HepG2 (cell line): ENCODE results near the gene CSKMT. TPM values are rescaled to one million over a fixed set of nuclear protein-coding genes. Genes with fewer than 3 reads are reported as not detected.

ENCODE experiments used
- ATAC-seq: fragments of 200-7000 bp; cut with Tn5 transposase; 3 replicates; pipeline ENCODE4 v1.9.1; 2020; ENCODE audit warnings: mild to moderate bottlenecking, moderate library complexity
- BruUV-seq: library from RNA; stranded (reverse); fragments of 400-500 nt; replicated peaks from 2 replicates; lab custom pipeline; 2021; lab: Mats Ljungman, UMichigan
- CTCF ChIA-PET: fragments of 300-600 bp; formaldehyde crosslinking; extraction: SDS; loops from one replicate; lab custom pipeline; 2021; ENCODE audit warnings: low total read pairs, inconsistent platforms, low intra/inter-chr PET ratio; lab: Yijun Ruan, JAX
- POLR2A ChIA-PET: fragments of 350-600 bp; sonication (Branson Sonifier 250); formaldehyde crosslinking; loops from one replicate; lab custom pipeline; 2020; ENCODE audit warnings: antibody characterized with exemption, inconsistent platforms; lab: Yijun Ruan, JAX
- DNase-seq: peaks from one replicate; pipeline ENCODE4 v3.0.0-alpha.2; 2015; ENCODE audit warnings: low spot score
- FAIRE-seq: peaks from 3 replicates; lab custom pipeline; 2011; peaks lifted over from hg19 to GRCh38; lab: Jason Lieb, UNC
- H2AFZ ChIP-seq: one replicate; pipeline ENCODE4 v1.6.1; 2011; ENCODE audit warnings: low read length, inconsistent platforms
- H3K27ac ChIP-seq: fragments of 300-600 bp; 3 replicates; pipeline ENCODE4 v1.8.0; 2011; ENCODE audit warnings: mixed run types, mild to moderate bottlenecking, mixed read lengths, low read length, inconsistent platforms; ENCODE audit not compliant: insufficient read depth; ENCODE audit errors: extremely low read length
- H3K27me3 ChIP-seq, 2 experiments: fragments of 200-600 bp in 1 of 2; 2 replicates in 1 of 2; 3 replicates in 1 of 2; pipeline versions ENCODE4 v1.6.0 to v1.8.0; 2011; ENCODE audit warnings: low read length in 2 of 2, mild to moderate bottlenecking in 2 of 2, moderate library complexity in 2 of 2, inconsistent platforms in 1 of 2; ENCODE audit not compliant: insufficient read depth in 2 of 2, control insufficient read depth in 1 of 2
- H3K36me3 ChIP-seq, 2 experiments: fragments of 200-600 bp in 1 of 2; replicated peaks in 1 of 2; 2 replicates in 1 of 2; 3 replicates in 1 of 2; pipeline versions ENCODE4 v1.5.1 to v1.8.0; 2011; ENCODE audit warnings: low read length in 2 of 2, inconsistent platforms in 1 of 2; ENCODE audit not compliant: insufficient read depth in 2 of 2, control insufficient read depth in 1 of 2
- H3K4me1 ChIP-seq: 2 replicates; pipeline ENCODE4 v1.5.1; 2012; ENCODE audit warnings: low read length, inconsistent platforms; ENCODE audit not compliant: insufficient read depth
- H3K4me2 ChIP-seq: 2 replicates; pipeline ENCODE4 v1.6.0; 2011; ENCODE audit warnings: low read depth, low read length, inconsistent platforms
- H3K4me3 ChIP-seq, 3 experiments: fragments of 200-600 bp in 1 of 3; sonication (generic), shearing (Covaris generic) in 1 of 3; replicated peaks in 1 of 3; 2 replicates each; pipeline ENCODE4 v1.5.1; 2011 to 2016; ENCODE audit warnings: low read length in 3 of 3, inconsistent platforms in 2 of 3, low read depth in 2 of 3, mild to moderate bottlenecking in 2 of 3, control low read depth in 1 of 3, mixed read lengths in 1 of 3; ENCODE audit not compliant: insufficient read depth in 1 of 3
- H3K79me2 ChIP-seq: one replicate; pipeline ENCODE4 v1.6.1; 2011; ENCODE audit warnings: low read length, inconsistent platforms; ENCODE audit not compliant: insufficient read depth
- H3K9ac ChIP-seq: 2 replicates; pipeline ENCODE4 v1.6.0; 2011; ENCODE audit warnings: mild to moderate bottlenecking, low read depth, low read length, inconsistent platforms; ENCODE audit not compliant: insufficient read depth
- H3K9me3 ChIP-seq: 2 replicates; pipeline ENCODE4 v1.5.1; 2012; ENCODE audit warnings: mild to moderate bottlenecking, low read length
- H4K20me1 ChIP-seq: 2 replicates; pipeline ENCODE4 v1.6.0; 2011; ENCODE audit warnings: inconsistent platforms, mild to moderate bottlenecking, low read length, moderate library complexity; ENCODE audit not compliant: insufficient read depth
- AGO2 ChIP-seq: fragments of 200-400 bp; formaldehyde crosslinking; optimal IDR thresholded peaks from 2 replicates; pipeline ENCODE3; 2017; ENCODE audit warnings: mild to moderate bottlenecking, low read depth, low read length, moderate library complexity
- HOXA3 ChIP-seq: sonication (generic); formaldehyde crosslinking; IDR thresholded peaks from 2 replicates; pipeline ENCODE4 v1.5.0; 2020; ENCODE audit warnings: missing genetic modification reagents
- NONO ChIP-seq, 2 experiments: fragments of 450-650 bp in 1 of 2; sonication (generic) in 1 of 2; formaldehyde crosslinking in 1 of 2; IDR thresholded peaks in 1 of 2; conservative IDR thresholded peaks in 1 of 2; 2 replicates each; pipeline versions ENCODE4 v1.6.1 to v1.8.0; 2017 to 2022; ENCODE audit warnings: mild to moderate bottlenecking in 1 of 2, missing genetic modification reagents in 1 of 2, moderate library complexity in 1 of 2
- RBFOX2 ChIP-seq: fragments of 200-400 bp; formaldehyde crosslinking; IDR thresholded peaks from 2 replicates; pipeline ENCODE4 v1.6.1; 2017; ENCODE audit warnings: low read depth, mild to moderate bottlenecking, low read length
- YY1 ChIP-seq: IDR thresholded peaks from 2 replicates; pipeline ENCODE4 v1.6.1; 2011; ENCODE audit warnings: low read length, low read depth, moderate library complexity, mild to moderate bottlenecking; ENCODE audit not compliant: insufficient read depth, insufficient replicate concordance
- ZIK1 ChIP-seq: sonication (generic); formaldehyde crosslinking; IDR thresholded peaks from 2 replicates; pipeline ENCODE4 v1.5.0; 2020; ENCODE audit warnings: mild to moderate bottlenecking, low read depth, missing genetic modification reagents, borderline replicate concordance
- ZNF510 ChIP-seq: sonication (generic); formaldehyde crosslinking; IDR thresholded peaks from 2 replicates; pipeline ENCODE4 v1.4.0; 2020; ENCODE audit warnings: low read depth, mild to moderate bottlenecking, missing genetic modification reagents
- WGBS: methylation state at CpG from one replicate; pipeline ENCODE4 v1.1.6; 2017; ENCODE audit warnings: low lambda C conversion rate; 5-methylcytosine and 5-hydroxymethylcytosine counted together
- in situ Hi-C: cut with HindIII; loops from 2 replicates; pipeline ENCODE4 v1.10.0; 2017; ENCODE audit warnings: low pct_unique_long_range_greater_than_20kb; ENCODE audit not compliant: extremely low pct_ligation_motif_present
- intact Hi-C: fragments of 100-400 bp; cut with micrococcal nuclease; formaldehyde crosslinking; loops from one replicate; pipeline ENCODE4 v1.10.0; 2022; ENCODE audit not compliant: unreplicated experiment
- polyA plus RNA-seq, 8 experiments: library from polyadenylated mRNA; depleted of rRNA in 3 of 8; stranded (reverse) in 7 of 8; unstranded in 1 of 8; fragments of >200 nt; fragmentation: Illumina TruSeq in 4 of 8; extraction: Trizol in 4 of 8; gene quantifications; 2 replicates each; pipeline versions ENCODE4 v1.2.1 to v1.2.3, GENCODE V29; 2011 to 2016; ENCODE audit warnings: low read depth in 4 of 8, missing spikeins in 1 of 8, mixed read lengths in 1 of 8; ENCODE audit not compliant: insufficient read depth in 1 of 8
- total RNA-seq, 5 experiments: library from RNA; depleted of rRNA; stranded (reverse); fragments of >200 nt; fragmentation: Illumina TruSeq; extraction: Trizol; gene quantifications; 2 replicates each; pipeline ENCODE4 v1.2.3, GENCODE V29; 2016; ENCODE audit warnings: low read depth in 1 of 5

CSKMT gene
- total and polyA plus RNA-seq, 2 of the 13 experiments (the other 11 are each of a cell fraction or from before 2014, with no cell fraction given), result 7.6 to 31.8 TPM

GRCh38 chr11:62709247-62710000 is 44.3 kb downstream of the CSKMT start:
- in situ Hi-C loops, result loop anchor here (10.0 kb wide), 1 partner anchor 315 kb away; no protein-coding TSS in a partner anchor
- Histone ChIP-seq H2AFZ (no peak overlapping the region), H3K4me1 (peaks cover 18% of the 10 kb centered on the region), H3K27me3 (no peaks in the 10 kb centered on the region), H3K36me3 (peaks cover 12 to 53% of the 10 kb centered on the region in 2 experiments), H4K20me1 (peaks cover 6% of the 10 kb centered on the region; the same call in 1 of the 2 replicates)
- FAIRE-seq (no peak), ATAC-seq (no peak), DNase-seq (no peak)
- 98% methylated on average over 47 of the region's 47 CpGs for WGBS
- CTCF ChIA-PET, result no interaction called here
- TF ChIP-seq AGO2, result peak; percentile 92
- peak; percentile 59; the same call in 1 of the 2 replicates for TF ChIP-seq RBFOX2
- TF ChIP-seq NONO (IDR thresholded peaks at IDR 0.05), result no peak
- 0 out of 2 replicates have a peak, but pooled peaks have one; percentile 21 for TF ChIP-seq NONO (CRISPR knock-in tag; conservative IDR thresholded peaks at IDR 0.05)
- TF ChIP-seq YY1, result peak; percentile 55
- TF ChIP-seq HOXA3 (CRISPR knock-in tag), result 0 out of 2 replicates have a peak, but pooled peaks have one; percentile 21
- TF ChIP-seq ZIK1 (CRISPR knock-in tag), result no peak
- no peak for TF ChIP-seq ZNF510 (CRISPR knock-in tag)
- TF ChIP-seq, all 625 proteins: peak for 5
- Histone ChIP-seq H3K4me3 (no peak overlapping the region), H3K27ac (no peak overlapping the region), H3K9me3 (no peaks in the 10 kb centered on the region), H3K4me2 (no peak overlapping the region), H3K9ac (no peak overlapping the region), H3K79me2 (no peaks in the 10 kb centered on the region)
- intact Hi-C loops, result no loop called here
- POLR2A ChIA-PET, result interaction anchor here (1.4 kb wide), 1 partner anchor 44 kb away, joined by 4 read pairs; the partner anchor contains the start of gene ZBTB3
- no TSS peak for BruUV-seq
